Right atrium auricular region (tissue), 2 donors: ENCODE measurements around the gene PSAT1. TPM values are rescaled to one million over a fixed set of nuclear protein-coding genes. Genes with fewer than 3 reads are reported as not detected.

ENCODE experiments used
- DNase-seq: peaks from one replicate; pipeline ENCODE4 v3.0.0-alpha.2; 2019; ENCODE audit warnings: low spot score
- H3K27ac ChIP-seq, 2 donors: fragments of 200-600 bp; sonication (generic); 1 replicate in 1 of 2; 2 replicates in 1 of 2; pipeline ENCODE4 v1.5.1; 2016 to 2019
- H3K27me3 ChIP-seq, 2 donors: fragments of 200-600 bp; sonication (generic); one replicate each; pipeline versions ENCODE4 v1.5.1 to v1.6.0; 2017 to 2019
- H3K36me3 ChIP-seq: fragments of 200-600 bp; sonication (generic); one replicate; pipeline ENCODE4 v1.5.1; 2016
- H3K4me1 ChIP-seq, 2 donors: fragments of 200-600 bp; sonication (generic); one replicate each; pipeline versions ENCODE4 v1.5.1 to v1.6.0; 2017 to 2019
- H3K4me3 ChIP-seq, 2 donors: fragments of 200-600 bp; sonication (generic); 1 replicate in 1 of 2; 2 replicates in 1 of 2; pipeline ENCODE4 v1.5.1; 2017 to 2019; ENCODE audit warnings: mild to moderate bottlenecking in 1 of 2, moderate library complexity in 1 of 2
- H3K9me3 ChIP-seq, 2 donors: fragments of 200-600 bp; sonication (generic); one replicate each; pipeline ENCODE4 v1.5.1; 2019
- total RNA-seq, 2 donors: library from RNA; depleted of rRNA; stranded (reverse); fragments of >200 nt; gene quantifications; one replicate each; pipeline ENCODE4 v1.1.0, GENCODE V29; 2016
- TF ChIP-seq, protein P1 (sequence below), 2 donors: fragments of 200-600 bp; sonication (generic); IDR thresholded peaks; one replicate each; pipeline ENCODE4 v1.5.1; 2019; ENCODE audit warnings: antibody characterized with exemption in 2 of 2

PSAT1 gene
- total RNA-seq, 2 donors from 2014 or later: 0.31 to 0.78 TPM

DNA sequence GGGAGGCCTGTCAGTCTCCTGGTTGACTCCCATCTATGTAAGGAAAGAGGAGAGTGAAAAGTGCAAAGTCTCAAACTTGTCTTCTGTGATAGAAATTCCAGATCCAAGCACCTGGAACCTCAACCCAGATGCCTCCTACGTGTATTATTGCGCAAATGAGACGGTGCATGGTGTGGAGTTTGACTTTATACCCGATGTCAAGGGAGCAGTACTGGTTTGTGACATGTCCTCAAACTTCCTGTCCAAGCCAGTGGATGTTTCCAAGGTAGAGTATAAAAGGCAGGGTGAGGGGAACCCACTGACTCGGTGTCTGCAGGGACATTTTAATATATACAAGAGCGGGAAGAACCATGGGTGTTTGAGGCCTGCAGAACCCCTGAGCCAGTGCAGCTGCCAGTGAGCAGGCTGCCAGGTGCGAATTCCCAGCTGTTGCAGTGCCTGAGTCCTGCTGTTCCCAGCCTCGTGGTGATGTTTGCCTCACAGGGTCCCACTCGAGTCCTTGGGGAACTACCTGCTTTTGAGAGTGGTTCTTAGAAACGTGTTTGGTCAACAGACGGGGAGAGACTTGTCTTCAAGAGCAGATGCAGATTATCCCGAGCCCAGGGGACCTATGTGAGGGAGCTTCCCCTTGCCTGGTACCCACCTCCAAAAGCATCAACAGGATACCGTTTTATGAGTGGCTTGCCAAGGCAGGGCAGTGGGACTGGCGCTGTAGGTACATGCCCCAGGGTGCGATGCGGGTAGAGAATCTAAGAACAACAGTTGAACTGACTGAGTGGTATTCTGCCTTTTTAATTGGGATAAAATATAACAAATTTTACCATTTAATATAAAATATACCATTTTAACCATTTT lies 9.5 kb downstream of the PSAT1 start:
- TF ChIP-seq, protein P1, sequence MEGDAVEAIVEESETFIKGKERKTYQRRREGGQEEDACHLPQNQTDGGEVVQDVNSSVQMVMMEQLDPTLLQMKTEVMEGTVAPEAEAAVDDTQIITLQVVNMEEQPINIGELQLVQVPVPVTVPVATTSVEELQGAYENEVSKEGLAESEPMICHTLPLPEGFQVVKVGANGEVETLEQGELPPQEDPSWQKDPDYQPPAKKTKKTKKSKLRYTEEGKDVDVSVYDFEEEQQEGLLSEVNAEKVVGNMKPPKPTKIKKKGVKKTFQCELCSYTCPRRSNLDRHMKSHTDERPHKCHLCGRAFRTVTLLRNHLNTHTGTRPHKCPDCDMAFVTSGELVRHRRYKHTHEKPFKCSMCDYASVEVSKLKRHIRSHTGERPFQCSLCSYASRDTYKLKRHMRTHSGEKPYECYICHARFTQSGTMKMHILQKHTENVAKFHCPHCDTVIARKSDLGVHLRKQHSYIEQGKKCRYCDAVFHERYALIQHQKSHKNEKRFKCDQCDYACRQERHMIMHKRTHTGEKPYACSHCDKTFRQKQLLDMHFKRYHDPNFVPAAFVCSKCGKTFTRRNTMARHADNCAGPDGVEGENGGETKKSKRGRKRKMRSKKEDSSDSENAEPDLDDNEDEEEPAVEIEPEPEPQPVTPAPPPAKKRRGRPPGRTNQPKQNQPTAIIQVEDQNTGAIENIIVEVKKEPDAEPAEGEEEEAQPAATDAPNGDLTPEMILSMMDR (IDR thresholded peaks at IDR 0.05): no peak
- no peak overlapping the region for H3K27ac ChIP-seq
- no peaks in the 10 kb centered on the region for H3K27me3 ChIP-seq

DNA sequence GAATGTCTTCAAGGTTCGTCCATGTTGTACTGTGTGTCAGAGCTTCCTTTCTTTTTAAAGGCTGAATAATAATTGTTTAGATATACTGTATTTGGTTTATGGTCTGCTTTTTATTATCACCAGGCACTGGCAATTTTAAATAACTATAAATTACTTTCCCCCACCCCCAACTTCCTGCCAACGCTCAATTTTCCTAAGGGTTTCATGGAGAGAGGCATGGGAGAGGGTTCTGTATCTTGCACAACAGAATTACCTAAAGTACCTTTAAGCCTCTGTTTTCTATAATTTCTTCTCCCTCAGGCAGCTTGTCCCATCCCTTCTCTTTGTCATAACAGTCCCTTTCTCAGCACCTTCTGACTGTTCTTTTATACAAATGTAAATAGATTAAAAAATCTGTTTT lies 10.4 kb downstream of the PSAT1 start:
- no peak overlapping the region for H3K4me3 ChIP-seq
- H3K27ac ChIP-seq: no peak overlapping the region
- H3K9me3 ChIP-seq: no peaks in the 10 kb centered on the region
- TF ChIP-seq, protein P1 (IDR thresholded peaks at IDR 0.05): no peak
- no peak for DNase-seq
- H3K27me3 ChIP-seq: no peaks in the 10 kb centered on the region
- H3K36me3 ChIP-seq: no peaks in the 10 kb centered on the region
- H3K4me1 ChIP-seq: no peaks in the 10 kb centered on the region

More for the DNA sequence above, 9.5 kb downstream of the PSAT1 start:
- DNase-seq: no peak
- no peaks in the 10 kb centered on the region for H3K4me1 ChIP-seq
- H3K4me3 ChIP-seq: no peak overlapping the region
- no peaks in the 10 kb centered on the region for H3K36me3 ChIP-seq
- no peaks in the 10 kb centered on the region for H3K9me3 ChIP-seq

DNA sequence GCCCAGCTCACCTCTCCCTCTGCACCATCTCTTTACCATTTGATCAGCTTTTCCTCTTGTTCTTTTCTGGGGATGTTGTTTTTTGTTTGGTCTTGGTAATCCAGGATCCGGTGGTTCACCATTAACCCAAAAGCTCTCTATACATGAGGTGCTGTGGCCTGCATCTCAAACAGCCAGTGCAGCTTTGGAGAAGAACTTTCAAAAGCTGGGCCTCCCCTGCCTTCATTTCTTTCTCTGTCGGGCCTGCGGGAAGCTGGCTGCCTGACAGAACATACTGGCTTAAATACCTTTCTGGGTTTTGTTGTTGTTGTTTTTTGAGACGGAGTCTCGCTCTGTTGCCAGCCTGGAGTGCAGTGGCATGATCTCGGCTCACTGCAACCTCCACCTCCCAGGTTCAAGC lies 12.1 kb downstream of the PSAT1 start:
- H3K27me3 ChIP-seq: no peaks in the 10 kb centered on the region
- H3K4me3 ChIP-seq: no peak overlapping the region
- TF ChIP-seq, protein P1 (IDR thresholded peaks at IDR 0.05): no peak

DNA sequence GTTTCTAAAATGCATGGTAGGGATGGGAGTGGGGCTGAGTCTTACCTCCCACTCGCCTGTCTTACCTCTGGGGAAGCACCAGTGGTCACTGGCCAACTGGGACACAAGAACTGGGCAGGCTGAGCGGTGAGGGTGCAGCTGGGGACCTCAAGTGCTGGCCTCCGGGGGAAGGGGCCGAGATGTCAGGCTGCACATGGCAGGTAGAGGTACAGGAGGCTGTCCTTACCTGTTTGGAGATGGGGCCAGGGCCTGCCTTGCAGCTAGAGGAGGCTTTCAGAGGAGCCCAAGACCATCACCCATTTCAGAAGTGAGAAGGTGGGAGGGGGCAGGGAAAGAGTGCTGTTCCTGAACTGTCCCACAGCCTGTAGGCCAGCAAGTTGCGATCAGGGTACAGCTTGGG lies 14.2 kb downstream of the PSAT1 start:
- Histone ChIP-seq H3K9me3 (no peaks in the 10 kb centered on the region), H3K4me1 (no peaks in the 10 kb centered on the region), H3K36me3 (no peaks in the 10 kb centered on the region), H3K27ac (no peak overlapping the region), H3K27me3 (no peaks in the 10 kb centered on the region), H3K4me3 (no peak overlapping the region)
- TF ChIP-seq, protein P1 (IDR thresholded peaks at IDR 0.05): no peak
- no peak for DNase-seq

More for the DNA sequence above, 12.1 kb downstream of the PSAT1 start:
- Histone ChIP-seq H3K27ac (no peak overlapping the region), H3K9me3 (no peaks in the 10 kb centered on the region), H3K4me1 (no peaks in the 10 kb centered on the region), H3K36me3 (no peaks in the 10 kb centered on the region)
- no peak for DNase-seq

DNA sequence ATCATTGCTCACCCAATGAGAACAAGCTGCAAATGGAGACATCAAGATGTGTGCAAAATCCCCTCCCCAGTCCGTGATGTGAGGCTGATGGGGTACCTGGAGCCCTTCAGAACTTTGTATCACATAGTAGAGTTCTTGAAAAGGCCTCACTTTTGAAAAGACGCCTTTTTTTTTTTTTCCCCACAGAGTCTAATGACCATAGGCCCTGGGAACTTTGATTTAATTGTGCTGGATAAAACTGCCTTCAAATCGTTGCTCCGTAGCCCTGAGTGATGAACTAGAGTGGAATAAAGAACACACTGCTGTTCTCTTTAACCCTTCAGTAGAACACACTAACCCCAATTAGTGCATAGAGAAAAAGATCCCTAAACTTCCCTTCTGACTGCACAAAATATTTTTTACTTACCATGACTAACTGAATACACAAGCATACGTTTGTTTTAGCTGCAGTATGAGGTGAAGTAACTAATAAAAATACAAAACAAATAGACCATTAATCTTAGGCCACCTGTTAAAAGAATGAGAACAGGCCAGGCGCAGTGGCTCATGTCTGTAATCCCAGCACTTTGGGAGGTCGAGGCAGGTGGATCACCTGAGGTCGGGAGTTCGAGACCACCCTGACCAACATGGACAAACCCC lies 15.1 kb downstream of the PSAT1 start:
- Histone ChIP-seq H3K4me3 (no peak overlapping the region), H3K9me3 (no peaks in the 10 kb centered on the region), H3K27ac (no peak overlapping the region), H3K36me3 (no peaks in the 10 kb centered on the region), H3K27me3 (no peaks in the 10 kb centered on the region), H3K4me1 (no peaks in the 10 kb centered on the region)
- TF ChIP-seq, protein P1 (IDR thresholded peaks at IDR 0.05): no peak
- DNase-seq: no peak
